GM19328 (cell line): ENCODE measurements around the gene TPM3.
"Not testable (repeated sequence)": the region's sequence is repeated elsewhere in the genome, so short reads cannot be mapped to it uniquely, and the experiment has no call there.

ENCODE experiments used
- ATAC-seq: cut with Tn5 transposase; IDR thresholded peaks from one replicate; pipeline ENCODE4 v1.9.1; 2021; ENCODE audit warnings: mild to moderate bottlenecking, moderate library complexity; ENCODE audit not compliant: unreplicated experiment

Gene TPM3

DNA sequence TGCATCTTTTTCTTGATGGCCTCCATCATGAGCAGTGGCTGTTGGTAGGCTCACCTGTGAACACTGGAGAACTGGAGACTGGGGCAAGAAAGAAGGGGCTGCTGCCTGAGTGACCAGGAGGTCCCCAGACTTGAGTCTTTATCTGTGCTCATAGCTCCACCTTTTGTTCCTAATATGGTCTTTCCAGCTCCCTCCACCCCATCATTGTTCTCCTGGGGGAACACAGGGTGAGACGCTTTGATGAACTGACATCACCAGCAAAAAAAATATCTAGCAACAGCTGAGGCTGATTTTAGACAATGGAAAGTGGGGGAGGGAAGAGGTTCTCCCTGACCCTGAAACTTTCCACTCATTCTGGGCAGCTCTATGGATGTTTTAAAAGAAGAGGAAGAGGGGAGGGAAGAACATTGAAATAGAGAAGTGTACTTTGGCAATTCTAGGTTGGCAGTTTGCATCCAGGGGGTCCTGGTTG is at the start of gene TPM3:
Gene TPM3, minus strand, starts transcription at position 111 of the 472 bp plus-strand sequence. Its CDS starts 82 bp downstream, at position 29.
- no peak for ATAC-seq

DNA sequence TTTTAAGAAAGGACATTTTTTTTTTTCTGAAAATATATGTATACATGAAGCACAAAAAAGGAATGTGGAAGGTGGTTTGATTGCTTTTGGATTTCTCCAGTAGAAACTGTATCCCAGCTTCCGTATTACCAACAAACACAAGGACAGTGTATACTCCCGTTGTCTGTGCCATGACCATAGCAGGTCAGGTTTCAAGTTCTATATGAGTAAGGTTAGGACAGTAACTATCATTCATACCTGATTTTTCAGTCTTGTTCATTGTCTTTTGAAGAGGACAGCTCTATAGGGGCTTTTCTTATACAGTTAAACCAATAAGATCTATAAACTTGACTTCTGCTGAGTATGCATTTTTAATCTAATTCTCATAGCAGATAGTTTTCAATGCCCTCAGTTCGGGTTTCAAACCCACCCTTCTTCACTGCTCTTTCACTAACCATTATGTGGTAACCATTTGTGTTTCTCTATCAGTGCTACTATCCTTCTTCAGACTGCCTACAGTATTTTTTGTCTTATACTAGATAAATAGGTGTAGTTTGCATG is 48.5 kb upstream of the TPM3 start:
- no peak for ATAC-seq

DNA sequence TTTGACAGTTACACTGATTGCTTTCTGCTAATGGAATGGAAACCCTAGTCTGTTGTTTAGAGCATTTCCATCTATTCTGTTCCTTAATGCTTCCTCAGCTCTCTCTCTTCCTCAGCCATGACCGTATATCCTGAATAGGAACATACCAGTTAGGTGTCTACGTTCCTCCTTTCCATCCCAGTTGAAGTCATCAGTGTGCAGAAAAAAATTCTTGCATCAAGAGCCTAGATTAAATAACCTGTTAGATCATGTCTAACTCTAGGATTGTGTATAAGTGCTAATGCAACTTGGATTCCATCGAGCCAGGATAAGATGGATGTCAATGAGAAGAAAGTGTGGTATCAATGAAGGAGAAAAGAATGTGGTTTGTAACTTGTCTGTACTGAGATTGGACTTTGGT is 47.6 kb upstream of the TPM3 start:
- no peak for ATAC-seq

DNA sequence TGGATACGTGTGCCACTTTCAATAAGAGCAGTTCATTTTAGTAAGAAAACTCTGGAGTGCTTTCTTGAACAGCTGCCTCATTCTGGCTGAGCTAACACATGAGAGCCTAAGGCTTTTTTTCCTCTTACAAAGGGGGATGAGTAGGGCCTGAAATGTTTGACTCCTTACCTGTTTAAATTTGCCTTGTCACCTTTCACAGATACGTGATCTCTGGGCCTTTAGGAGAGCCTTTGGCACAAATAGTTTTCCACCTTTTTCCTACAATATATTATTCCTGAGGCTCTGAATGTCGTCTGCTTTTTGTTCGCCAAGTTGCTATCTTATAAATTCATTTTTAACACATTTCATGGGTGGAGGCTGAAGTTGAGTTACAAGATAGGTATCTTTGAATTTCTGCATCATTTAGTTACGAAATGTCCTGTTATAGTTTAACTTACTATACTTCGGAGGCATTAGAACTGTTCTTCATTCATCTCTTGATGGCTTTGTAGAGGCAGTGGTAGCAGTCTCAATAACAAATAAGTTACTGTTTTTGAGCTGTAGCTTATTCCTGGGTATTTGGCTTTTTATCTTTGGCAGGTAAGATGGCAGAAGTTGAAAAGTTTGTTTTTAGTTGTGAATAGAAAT is 46.1 kb upstream of the TPM3 start:
- ATAC-seq, result no peak

DNA sequence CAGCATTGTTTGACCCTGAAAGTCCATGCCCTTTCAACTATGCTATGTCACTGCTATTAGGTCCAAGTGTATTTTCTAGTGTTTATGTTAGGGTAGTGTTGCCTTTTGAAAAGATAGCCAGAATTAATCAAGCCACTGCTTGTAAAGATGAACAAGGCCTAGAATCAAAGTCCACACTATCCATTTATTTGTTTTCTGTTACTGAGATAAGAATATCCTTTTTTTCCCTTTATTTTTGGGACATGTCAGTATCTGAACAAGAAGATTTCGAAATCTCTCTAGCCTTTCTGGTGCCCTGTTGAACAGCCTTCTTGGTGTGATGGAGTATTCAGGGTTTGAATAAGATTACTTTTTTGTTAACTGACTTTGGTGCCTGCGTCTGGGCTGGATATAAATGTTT is 45.5 kb upstream of the TPM3 start:
- ATAC-seq, result no peak

- no peak for ATAC-seq
These were observed 45.0 kb upstream of the TPM3 start for GRCh38 chr1:154236855-154237254.

- ATAC-seq, result not testable (repeated sequence)
These were observed 41.2 kb upstream of the TPM3 start for GRCh38 chr1:154233127-154233526.

- ATAC-seq, result not testable (repeated sequence)
These were observed 39.2 kb upstream of the TPM3 start for GRCh38 chr1:154231112-154231511.

GRCh38 chr1:154225370-154225769 is 33.5 kb upstream of the TPM3 start:
- ATAC-seq, result no peak

GRCh38 chr1:154223621-154224020 is 31.7 kb upstream of the TPM3 start:
- no peak for ATAC-seq

GRCh38 chr1:154222918-154223317 is 31.0 kb upstream of the TPM3 start:
- ATAC-seq, result no peak

DNA sequence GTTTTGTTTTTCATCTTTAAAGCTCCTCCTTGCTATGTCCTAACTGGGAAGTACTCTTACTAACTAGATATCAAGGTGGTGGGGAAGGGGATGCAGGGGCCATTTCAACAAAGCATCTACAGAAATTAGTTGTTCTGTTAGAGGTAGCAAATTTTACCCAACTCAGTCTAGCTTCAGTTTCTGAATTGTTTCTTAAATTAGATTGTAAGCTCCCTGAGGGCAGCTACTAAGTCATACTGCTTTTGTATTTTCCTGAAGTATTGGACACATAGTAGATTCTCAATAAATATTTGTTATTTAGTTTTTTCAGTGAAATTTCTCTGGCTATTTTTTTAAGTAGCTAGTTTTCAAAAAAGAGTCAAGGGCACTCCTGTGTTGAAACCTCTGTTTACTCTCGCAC is 30.6 kb upstream of the TPM3 start:
- ATAC-seq, result no peak

GRCh38 chr1:154221278-154222001 is 29.5 kb upstream of the TPM3 start:
- peak; percentile 15 for ATAC-seq

DNA sequence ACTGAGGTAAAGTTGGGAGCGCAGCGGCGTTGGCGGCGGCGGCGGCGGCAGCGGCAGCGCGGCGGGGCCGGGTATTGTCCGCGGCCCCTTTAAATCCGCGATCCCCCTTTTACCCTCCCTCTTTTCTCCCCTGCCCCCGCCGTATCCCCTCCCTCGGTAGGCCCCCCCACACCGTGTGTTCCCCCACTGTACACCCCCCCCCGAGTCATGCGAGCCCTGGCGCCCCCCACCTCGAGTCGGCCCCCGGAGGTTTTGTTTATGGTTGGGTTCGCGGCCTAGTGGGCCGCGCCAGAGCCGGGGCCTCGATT is 29.0 kb upstream of the TPM3 start:
- ATAC-seq, result no peak

- peak; percentile 93 for ATAC-seq
These were observed 28.4 kb upstream of the TPM3 start, which contains the start of gene UBAP2L for GRCh38 chr1:154220071-154220969. Gene UBAP2L, plus strand, starts transcription at chr1:154220955. Its CDS starts 4,169 bp downstream, at chr1:154225124.

GRCh38 chr1:154219541-154219940 is 27.6 kb upstream of the TPM3 start:
- no peak for ATAC-seq

DNA sequence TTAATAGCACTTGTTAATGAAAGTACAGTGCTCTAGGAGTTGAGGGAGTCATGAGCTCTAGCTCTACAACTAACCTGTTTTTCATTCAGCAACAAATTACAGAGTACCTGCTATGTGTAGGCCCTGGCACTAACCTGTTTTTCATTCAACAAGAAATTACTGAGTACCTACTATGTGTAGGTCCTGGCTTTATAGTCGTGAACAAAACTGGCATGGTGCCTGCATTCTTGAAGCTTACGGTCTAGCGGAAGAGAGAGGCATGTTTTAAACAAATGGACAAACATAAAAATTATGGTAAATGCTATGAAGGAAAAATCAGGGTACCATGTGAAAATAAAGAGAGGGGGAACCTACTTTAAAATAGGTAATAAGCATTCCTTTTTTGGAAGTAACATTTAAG is 26.6 kb upstream of the TPM3 start:
- ATAC-seq, result no peak

DNA sequence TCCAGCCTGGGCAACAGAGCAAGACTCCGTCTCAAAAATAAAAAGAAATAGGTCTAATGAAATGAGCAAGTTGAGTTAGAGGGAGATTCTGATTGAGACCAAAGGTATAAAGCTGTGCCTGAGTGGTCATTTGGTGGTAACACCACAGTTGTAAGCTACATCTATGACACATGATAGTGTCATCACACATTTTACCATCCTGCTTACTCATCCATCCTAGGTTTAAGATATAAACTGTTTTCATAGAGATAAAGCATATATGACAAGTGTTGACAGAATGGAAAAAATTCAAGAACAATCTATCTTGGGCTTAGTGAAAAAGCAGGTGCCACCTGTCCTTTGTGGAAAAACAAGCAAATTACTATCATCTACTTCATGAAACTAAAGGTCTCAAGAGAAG is 21.4 kb upstream of the TPM3 start:
- no peak for ATAC-seq

DNA sequence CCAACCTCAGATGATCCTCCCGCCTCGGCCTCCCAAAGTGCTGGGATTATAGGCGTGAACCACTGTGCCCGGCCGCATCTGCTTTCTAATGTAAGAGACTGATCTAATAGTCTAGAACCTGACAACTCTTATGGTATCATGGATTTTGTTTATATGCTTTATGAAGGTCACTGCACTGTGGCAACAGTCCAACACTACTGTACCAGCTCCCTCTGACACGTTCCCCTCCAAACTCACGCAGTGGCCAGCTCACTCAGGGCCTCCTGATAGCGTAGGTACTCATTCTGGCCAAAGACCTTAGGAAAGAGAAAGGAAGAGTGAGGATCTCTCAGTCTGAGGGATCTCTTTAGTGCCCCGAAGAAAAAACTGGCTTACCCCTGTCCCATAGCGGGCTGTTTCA is 20.2 kb upstream of the TPM3 start:
- no peak for ATAC-seq

DNA sequence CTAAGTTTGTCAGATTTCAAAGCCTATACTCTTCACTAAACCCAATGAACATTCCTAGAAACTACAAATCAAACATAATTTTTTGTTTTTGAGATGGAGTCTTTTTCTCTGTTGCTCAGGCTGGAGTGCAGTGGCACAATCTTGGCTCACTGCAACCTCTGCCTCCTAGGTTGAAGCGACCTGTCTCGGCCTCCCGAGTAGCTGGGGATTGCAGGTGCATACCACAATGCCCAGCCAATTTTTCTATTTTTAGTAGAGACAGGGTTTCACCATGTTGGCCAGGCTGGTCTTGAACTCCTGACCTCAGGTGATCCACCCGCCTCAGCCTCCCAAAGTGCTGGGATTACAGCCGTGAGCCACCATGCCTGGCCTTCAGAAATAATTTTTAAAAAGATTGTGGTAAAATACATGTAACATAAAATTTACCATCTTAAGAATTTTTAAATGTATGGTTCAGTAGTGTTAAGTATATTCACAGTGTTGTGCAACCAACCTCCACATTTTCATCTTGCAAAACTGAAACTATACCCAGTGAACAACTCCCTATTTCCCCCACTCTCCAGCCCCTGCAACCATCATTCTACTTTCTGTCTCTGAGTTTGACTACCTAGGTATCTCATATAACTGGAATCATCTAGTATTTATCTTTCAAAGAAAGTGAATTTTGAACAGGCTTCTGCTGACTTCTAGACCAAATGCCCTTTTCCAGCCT is 16.9 kb upstream of the TPM3 start:
- no peak for ATAC-seq

GRCh38 chr1:154207262-154207661 is 15.4 kb upstream of the TPM3 start:
- ATAC-seq, result no peak
